CD4-positive, alpha-beta T cell treated with Interleukin-6 for 4 hours (primary cell): ENCODE measurements around the gene CLMN.

Source experiments
- DNase-seq: peaks from one replicate; pipeline ENCODE4 v3.0.0-alpha.2; 2020; ENCODE audit warnings: mixed read lengths

CLMN gene

GRCh38 chr14:95319312-95320077 is at the start of gene CLMN:
Gene CLMN, minus strand, starts transcription at chr14:95319908. Its CDS starts 116 bp downstream, at chr14:95319792.
- peak; percentile 43 for DNase-seq

GRCh38 chr14:95365401-95365800 is 45.7 kb upstream of the CLMN start:
- DNase-seq: no peak

- no peak for DNase-seq
Measured at GRCh38 chr14:95364481-95365209, 44.9 kb upstream of the CLMN start.

- no peak for DNase-seq
Measured at GRCh38 chr14:95363468-95363954, 43.8 kb upstream of the CLMN start.

GRCh38 chr14:95362138-95362494 is 42.4 kb upstream of the CLMN start:
- DNase-seq: no peak

GRCh38 chr14:95361373-95362137 is 41.8 kb upstream of the CLMN start:
- DNase-seq: peak; percentile 13

- no peak for DNase-seq
Measured at GRCh38 chr14:95360828-95361227, 41.1 kb upstream of the CLMN start.

- no peak for DNase-seq
Measured at GRCh38 chr14:95359994-95360826, 40.5 kb upstream of the CLMN start.

GRCh38 chr14:95356245-95356869 is 36.6 kb upstream of the CLMN start:
- DNase-seq: no peak

GRCh38 chr14:95355422-95355821 is 35.7 kb upstream of the CLMN start:
- no peak for DNase-seq

- no peak for DNase-seq
Measured at GRCh38 chr14:95354834-95355233, 35.1 kb upstream of the CLMN start.

GRCh38 chr14:95353664-95354063 is 34.0 kb upstream of the CLMN start:
- DNase-seq: no peak

GRCh38 chr14:95353007-95353406 is 33.3 kb upstream of the CLMN start:
- no peak for DNase-seq

- DNase-seq: no peak
Measured at GRCh38 chr14:95352481-95352880, 32.8 kb upstream of the CLMN start.

GRCh38 chr14:95349241-95349640 is 29.5 kb upstream of the CLMN start:
- no peak for DNase-seq

GRCh38 chr14:95348395-95349080 is 28.8 kb upstream of the CLMN start:
- no peak for DNase-seq

- no peak for DNase-seq
Measured at GRCh38 chr14:95346820-95347219, 27.1 kb upstream of the CLMN start.

GRCh38 chr14:95346266-95346665 is 26.6 kb upstream of the CLMN start:
- DNase-seq: no peak

- no peak for DNase-seq
Measured at GRCh38 chr14:95345032-95345431, 25.3 kb upstream of the CLMN start.

GRCh38 chr14:95344536-95344935 is 24.8 kb upstream of the CLMN start:
- DNase-seq: no peak

- no peak for DNase-seq
Measured at GRCh38 chr14:95341564-95341963, 21.9 kb upstream of the CLMN start.
